Effector memory CD4-positive, alpha-beta T cell (primary cell): ENCODE data around the gene NACC2.

Experiments used
- DNase-seq, 3 donors: peaks; one replicate each; pipeline ENCODE4 v3.0.0-alpha.2; 2020
- H3K27ac ChIP-seq: 2 replicates; pipeline ENCODE4 v1.7.0; 2013; ENCODE audit warnings: mild to moderate bottlenecking, low read length, moderate library complexity; ENCODE audit not compliant: insufficient read depth, poor library complexity, severe bottlenecking
- H3K27me3 ChIP-seq: replicated peaks from 2 replicates; pipeline ENCODE4 v1.7.0; 2013; ENCODE audit warnings: mild to moderate bottlenecking, low read length; ENCODE audit not compliant: insufficient read depth, control insufficient read depth, poor library complexity, severe bottlenecking
- H3K36me3 ChIP-seq: 2 replicates; pipeline ENCODE4 v1.7.0; 2013; ENCODE audit warnings: mild to moderate bottlenecking, low read length, moderate library complexity; ENCODE audit not compliant: control insufficient read depth, insufficient read depth
- H3K4me1 ChIP-seq: 2 replicates; pipeline ENCODE4 v1.7.0; 2013; ENCODE audit warnings: low read length, mild to moderate bottlenecking; ENCODE audit not compliant: control insufficient read depth, insufficient read depth, poor library complexity, severe bottlenecking
- H3K4me3 ChIP-seq: 2 replicates; pipeline ENCODE4 v1.7.0; 2013; ENCODE audit warnings: low read length, low read depth, mild to moderate bottlenecking; ENCODE audit not compliant: insufficient read depth, poor library complexity, severe bottlenecking
- H3K9me3 ChIP-seq: 2 replicates; pipeline ENCODE4 v1.7.0; 2013; ENCODE audit warnings: mild to moderate bottlenecking, low read length, moderate library complexity; ENCODE audit not compliant: control insufficient read depth

Gene NACC2

DNA sequence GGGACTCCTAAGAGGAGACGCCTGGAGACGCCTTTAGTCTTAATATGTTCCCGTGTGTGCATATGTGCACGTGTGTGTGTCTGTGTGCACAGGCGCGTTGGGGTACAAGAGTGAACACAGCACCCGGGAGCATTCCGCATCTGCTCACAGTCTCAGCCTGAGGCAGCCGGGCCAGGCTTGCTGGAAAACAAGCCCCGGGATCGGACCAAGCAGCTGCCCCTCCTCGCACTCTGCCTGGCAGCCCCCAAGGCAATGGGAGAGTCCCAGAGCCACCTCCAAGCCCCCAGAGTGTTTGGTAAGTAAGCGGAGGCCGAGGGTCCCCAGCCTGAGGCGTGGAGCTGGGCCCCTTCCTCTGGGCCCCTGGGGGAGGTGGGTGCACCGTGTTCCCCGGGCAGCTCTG is 106.6 kb downstream of the NACC2 start:
- H3K4me1 ChIP-seq: peaks cover 24% of the 10 kb centered on the region
- H3K4me3 ChIP-seq: no peak overlapping the region
- H3K27me3 ChIP-seq: no peaks in the 10 kb centered on the region
- H3K9me3 ChIP-seq: no peaks in the 10 kb centered on the region
- no peak for DNase-seq
- H3K36me3 ChIP-seq: no peaks in the 10 kb centered on the region
- no peak overlapping the region for H3K27ac ChIP-seq

DNA sequence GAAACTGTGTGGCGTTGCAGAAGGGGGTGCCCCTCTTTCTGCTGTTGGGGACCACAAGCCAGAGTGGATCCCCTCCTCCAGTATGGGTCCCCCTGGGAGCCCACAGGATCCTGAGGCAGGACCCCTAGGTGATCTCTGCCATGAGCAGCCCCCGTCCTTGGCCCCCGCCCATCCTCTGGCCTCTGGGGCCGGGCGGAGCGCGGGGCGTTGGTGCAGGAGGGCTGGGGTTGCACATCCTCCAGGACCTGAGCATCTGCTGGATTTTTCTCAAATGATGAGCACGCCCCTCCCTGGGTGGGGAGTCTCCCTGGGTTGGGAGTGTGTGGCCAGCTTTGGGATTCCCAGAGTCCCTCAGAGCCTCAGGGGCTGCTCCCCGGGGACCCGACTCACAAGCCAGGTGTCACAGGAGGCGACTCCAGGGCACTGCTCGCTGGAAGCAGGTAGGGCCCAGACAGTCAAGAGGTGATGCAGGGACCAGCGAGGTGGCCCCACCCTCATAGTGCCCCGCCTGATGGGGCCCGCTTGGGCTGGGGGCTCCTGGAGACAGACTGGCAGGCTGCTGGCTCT is 107.2 kb downstream of the NACC2 start:
- no peaks in the 10 kb centered on the region for H3K9me3 ChIP-seq
- DNase-seq: no peak
- H3K27me3 ChIP-seq: no peaks in the 10 kb centered on the region
- no peak overlapping the region for H3K4me3 ChIP-seq
- no peak overlapping the region for H3K27ac ChIP-seq
- peaks cover 23% of the 10 kb centered on the region for H3K4me1 ChIP-seq
- no peaks in the 10 kb centered on the region for H3K36me3 ChIP-seq

DNA sequence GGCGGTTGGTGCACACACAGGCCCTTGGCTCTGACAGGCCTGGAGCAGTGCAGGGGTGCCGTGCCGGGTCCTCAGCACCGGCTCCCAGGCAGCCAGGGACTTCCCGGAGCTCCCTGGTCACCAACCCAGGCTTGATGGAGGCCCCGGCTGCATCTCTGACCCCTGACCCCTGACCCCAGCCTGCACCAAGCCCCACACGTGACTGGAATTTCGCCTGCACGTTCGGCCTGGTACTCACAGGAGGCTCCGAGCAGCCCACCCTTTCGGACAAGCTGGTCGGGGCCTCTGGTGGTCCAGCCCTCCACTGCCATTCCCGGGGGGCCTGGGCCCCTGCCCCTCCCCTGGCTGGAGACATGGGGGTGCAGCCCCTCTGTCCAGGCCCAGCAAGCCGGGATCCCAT is 108.5 kb downstream of the NACC2 start:
- no peaks in the 10 kb centered on the region for H3K9me3 ChIP-seq
- no peaks in the 10 kb centered on the region for H3K36me3 ChIP-seq
- no peak overlapping the region for H3K27ac ChIP-seq
- DNase-seq: no peak
- no peak overlapping the region for H3K4me3 ChIP-seq
- H3K27me3 ChIP-seq: no peaks in the 10 kb centered on the region
- peaks cover 10% of the 10 kb centered on the region for H3K4me1 ChIP-seq

DNA sequence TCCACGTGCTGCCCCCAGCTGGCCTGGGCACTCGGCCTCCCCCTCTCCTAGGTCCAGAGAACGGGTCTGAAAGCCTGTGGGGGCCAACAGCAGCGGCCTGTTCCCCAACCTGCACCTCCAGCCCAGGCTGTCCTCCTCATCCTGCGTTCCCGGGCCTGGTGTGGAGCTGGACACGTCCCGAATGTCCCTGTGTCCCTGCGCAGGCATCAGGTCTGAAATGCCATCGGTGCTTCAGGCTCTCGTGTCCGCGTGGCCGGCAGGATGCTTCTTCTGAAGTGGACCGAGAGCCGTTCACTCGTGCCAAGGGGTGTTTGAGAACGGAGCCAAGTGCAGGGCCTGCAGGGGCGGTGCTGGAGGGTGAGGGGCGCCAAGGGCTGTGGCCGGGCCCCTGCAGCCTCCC is 109.2 kb downstream of the NACC2 start:
- H3K4me1 ChIP-seq: peaks cover 9% of the 10 kb centered on the region
- no peaks in the 10 kb centered on the region for H3K9me3 ChIP-seq
- no peaks in the 10 kb centered on the region for H3K27me3 ChIP-seq
- no peak for DNase-seq
- no peak overlapping the region for H3K4me3 ChIP-seq
- H3K36me3 ChIP-seq: no peaks in the 10 kb centered on the region
- H3K27ac ChIP-seq: no peak overlapping the region

DNA sequence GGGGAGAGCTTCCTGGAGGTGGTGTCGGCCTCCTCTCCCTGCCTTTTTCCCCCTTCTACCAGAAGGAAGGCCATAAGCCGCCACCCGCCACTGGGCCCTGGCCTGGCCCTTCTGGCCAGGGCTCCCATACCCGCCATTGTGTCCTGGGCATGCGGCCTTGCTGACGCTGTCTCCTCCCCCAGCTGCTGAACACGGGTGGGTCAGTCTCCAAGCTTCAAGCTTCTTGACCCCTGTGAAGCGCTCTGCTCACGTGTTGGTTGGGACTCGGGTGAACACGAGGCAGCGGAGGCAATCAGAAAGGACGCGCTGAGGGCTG is 109.7 kb downstream of the NACC2 start:
- H3K4me1 ChIP-seq: peaks cover 8% of the 10 kb centered on the region
- H3K27ac ChIP-seq: no peak overlapping the region
- no peaks in the 10 kb centered on the region for H3K27me3 ChIP-seq
- H3K36me3 ChIP-seq: no peaks in the 10 kb centered on the region
- H3K9me3 ChIP-seq: no peaks in the 10 kb centered on the region
- no peak overlapping the region for H3K4me3 ChIP-seq
- no peak for DNase-seq

DNA sequence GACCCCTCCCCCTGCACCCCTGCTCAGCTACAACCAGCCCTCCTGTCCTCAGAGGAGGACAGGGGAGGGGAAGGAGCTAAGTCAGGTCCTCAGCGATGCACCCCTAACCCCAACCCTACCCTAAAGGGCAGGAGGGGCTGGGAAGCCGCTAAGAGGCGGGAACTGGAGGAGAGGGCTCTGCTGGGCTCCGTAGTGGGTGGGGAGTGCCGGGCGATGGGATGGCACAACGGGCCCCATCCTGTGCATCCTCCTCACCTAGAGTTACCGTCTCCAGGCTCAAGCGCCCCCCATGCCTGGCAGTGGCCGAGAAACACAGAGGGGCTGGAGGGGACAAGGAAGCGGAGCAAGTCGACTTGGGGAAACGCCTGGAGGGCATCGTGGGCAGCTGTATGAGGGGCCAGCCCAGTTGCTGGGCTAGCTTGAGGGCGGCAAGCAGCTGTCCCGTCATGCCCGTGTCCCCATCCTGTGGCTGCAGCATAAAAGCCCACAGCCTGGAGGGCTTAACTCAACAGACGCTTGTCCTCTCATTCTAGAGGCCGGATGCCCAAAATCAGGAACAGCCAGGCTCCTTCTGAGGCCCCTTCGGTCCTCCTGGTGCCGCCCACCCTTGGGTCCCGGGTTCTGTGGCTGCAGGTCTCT is 110.9 kb downstream of the NACC2 start:
- Histone ChIP-seq H3K4me3 (no peak overlapping the region), H3K36me3 (no peaks in the 10 kb centered on the region), H3K27me3 (no peaks in the 10 kb centered on the region), H3K27ac (no peak overlapping the region), H3K4me1 (peaks cover 11% of the 10 kb centered on the region), H3K9me3 (no peaks in the 10 kb centered on the region)
- no peak for DNase-seq

DNA sequence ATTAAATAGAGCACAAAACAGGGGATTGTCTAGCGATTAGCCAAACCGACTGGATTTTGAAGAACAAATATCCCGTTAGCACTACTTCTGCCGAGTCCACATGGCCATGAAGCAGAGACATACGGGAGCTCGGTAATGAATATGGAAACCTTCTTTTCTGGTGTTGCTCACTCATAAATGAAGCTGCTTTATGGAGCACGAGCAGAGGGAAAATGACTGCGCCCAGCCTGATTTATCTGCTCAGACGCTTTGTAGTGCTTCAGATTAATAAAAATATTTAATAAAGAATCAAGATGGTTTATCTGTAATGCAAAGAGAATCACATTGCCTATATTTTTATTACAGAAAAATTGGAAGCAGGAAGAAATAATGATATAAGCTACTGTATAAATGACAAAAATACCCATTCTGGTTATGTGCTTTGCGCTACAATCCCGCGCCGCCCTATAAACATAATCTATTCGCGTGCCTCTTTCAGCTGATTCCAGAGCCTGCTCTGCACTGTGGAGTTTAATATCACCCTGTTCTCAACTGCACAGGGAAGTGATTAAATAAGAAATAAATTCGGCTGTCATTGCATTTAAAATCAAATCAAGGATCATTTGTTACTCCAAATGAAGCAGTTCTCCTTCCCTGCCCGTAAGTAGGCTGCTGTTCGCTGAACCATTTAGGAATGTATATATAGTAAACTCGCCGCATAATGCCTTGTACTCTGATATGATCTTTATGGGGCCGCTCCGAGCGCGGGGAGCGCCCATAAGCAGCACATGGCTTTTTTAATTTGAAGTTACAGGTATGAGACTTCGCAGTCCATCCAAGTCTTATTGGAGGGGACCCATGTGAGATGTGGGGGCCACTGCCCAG is 111.6 kb downstream of the NACC2 start:
- Histone ChIP-seq H3K4me3 (no peak overlapping the region), H3K9me3 (no peaks in the 10 kb centered on the region), H3K4me1 (peaks cover 18% of the 10 kb centered on the region), H3K27me3 (no peaks in the 10 kb centered on the region), H3K36me3 (no peaks in the 10 kb centered on the region), H3K27ac (no peak overlapping the region)
- DNase-seq: no peak

DNA sequence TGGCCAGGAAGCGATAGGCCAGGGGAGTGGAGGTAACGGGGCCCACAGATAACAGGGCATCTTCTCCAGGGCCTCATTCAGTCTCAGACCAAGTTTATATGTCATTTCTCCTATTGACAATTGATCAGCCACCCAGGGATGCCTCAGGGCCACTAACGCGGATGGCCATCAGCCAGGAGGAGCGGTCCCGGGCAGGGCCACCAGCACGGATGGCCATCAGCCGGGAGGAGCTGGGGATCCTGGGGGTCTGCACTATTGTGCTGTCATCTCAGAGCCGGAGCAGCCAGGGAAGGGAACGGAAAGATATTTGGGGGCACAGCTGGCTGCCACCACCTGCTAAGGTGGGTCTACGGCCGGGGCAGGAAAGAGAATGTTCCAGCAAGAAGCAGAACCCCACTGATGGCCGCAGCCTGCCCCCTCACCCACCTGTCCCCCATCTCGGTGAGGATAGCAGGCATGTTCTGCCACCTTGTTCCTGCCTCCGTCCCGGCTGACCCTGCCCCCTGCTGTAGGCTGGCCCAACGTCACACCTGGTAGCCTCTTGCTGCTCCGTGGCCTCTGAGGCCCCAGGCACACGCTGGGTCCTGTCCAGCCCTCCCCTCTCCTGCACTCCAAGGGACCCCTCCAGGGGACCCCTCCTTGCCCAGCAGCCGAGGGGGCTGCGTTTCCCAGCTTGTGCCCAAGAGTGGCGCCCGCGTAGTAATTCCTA is 112.4 kb downstream of the NACC2 start:
- H3K27me3 ChIP-seq: no peaks in the 10 kb centered on the region

DNA sequence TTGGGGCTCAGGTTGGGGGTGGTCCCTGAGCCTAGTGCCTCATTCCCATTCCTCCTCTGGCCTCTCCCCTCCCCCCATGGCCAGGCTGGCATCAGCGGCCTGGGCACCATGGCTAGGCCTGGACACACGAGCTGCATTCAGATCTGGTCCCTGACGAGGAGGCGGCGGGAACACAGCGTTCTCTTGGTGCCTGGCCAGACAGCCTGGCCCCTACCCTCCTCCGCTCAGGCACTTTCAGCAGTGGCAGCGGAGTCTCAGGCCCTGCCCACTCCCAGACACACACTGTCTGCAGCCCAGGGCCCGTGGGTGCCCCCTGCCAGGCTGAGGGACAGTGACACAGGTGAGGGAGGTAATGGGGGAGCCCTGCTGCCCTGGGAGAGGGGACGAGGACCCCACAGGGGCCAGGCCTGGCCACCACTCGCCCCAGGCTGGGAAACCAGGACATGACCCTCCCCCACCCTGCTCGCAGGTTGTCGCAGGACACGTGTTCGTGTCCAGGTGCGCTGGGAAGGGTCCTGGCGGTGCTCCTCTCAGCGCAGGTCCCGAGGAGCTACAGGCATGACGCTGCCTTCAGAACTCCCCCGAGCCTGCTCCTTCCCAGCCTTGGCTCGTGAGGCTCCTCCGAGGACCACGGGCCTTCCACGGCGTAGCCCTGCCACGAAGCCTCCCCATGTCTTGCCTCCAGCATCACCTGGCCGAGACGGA is 114.0 kb downstream of the NACC2 start:
- Histone ChIP-seq H3K4me1 (peaks cover 20% of the 10 kb centered on the region), H3K4me3 (no peak overlapping the region), H3K27ac (no peak overlapping the region), H3K27me3 (no peaks in the 10 kb centered on the region), H3K36me3 (no peaks in the 10 kb centered on the region), H3K9me3 (no peaks in the 10 kb centered on the region)
- DNase-seq: no peak

More for the DNA sequence above, 112.4 kb downstream of the NACC2 start:
- H3K9me3 ChIP-seq: no peaks in the 10 kb centered on the region
- peaks cover 20% of the 10 kb centered on the region for H3K4me1 ChIP-seq
- no peaks in the 10 kb centered on the region for H3K36me3 ChIP-seq
- no peak for DNase-seq
- no peak overlapping the region for H3K27ac ChIP-seq
- no peak overlapping the region for H3K4me3 ChIP-seq
